B cell (primary cell): ENCODE results near the gene DNAAF5.

Experiments used
- EZH2 ChIP-seq: IDR thresholded peaks from 2 replicates; pipeline ENCODE4 v1.6.1; 2012; ENCODE audit warnings: borderline replicate concordance, low read depth, mild to moderate bottlenecking, moderate library complexity, low read length; ENCODE audit not compliant: insufficient read depth, poor library complexity, severe bottlenecking
- TF ChIP-seq, protein P1 (sequence below): fragments of 200-600 bp; IDR thresholded peaks from one replicate; pipeline ENCODE4 v1.8.0; 2022; ENCODE audit warnings: antibody characterized with exemption, mild to moderate bottlenecking

DNA sequence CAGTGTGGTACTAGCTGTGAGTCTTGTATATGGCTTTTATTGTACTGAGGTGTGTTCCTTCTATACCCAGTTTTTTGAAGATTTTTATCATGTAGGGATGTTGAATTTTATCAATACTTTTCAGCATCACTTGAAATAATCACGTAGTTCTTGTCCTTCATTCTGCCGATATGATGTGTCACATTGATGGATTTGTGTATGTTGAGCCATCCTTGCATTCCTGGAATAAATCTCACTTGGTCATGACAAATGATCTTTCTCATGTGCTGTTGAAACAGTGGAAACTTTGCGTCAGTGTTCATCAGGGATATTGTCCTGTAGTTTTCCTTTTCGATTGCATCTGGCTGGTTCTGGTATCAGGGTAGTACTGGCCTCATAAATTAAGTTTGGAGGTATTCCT is 7.7 kb downstream of the DNAAF5 start:
- TF ChIP-seq, protein P1, sequence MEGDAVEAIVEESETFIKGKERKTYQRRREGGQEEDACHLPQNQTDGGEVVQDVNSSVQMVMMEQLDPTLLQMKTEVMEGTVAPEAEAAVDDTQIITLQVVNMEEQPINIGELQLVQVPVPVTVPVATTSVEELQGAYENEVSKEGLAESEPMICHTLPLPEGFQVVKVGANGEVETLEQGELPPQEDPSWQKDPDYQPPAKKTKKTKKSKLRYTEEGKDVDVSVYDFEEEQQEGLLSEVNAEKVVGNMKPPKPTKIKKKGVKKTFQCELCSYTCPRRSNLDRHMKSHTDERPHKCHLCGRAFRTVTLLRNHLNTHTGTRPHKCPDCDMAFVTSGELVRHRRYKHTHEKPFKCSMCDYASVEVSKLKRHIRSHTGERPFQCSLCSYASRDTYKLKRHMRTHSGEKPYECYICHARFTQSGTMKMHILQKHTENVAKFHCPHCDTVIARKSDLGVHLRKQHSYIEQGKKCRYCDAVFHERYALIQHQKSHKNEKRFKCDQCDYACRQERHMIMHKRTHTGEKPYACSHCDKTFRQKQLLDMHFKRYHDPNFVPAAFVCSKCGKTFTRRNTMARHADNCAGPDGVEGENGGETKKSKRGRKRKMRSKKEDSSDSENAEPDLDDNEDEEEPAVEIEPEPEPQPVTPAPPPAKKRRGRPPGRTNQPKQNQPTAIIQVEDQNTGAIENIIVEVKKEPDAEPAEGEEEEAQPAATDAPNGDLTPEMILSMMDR = no peak
- no peak for TF ChIP-seq EZH2
